ENCODE measurements around the gene IMPDH1.

The IMPDH1 gene

GRCh38 chr7:128396357-128396756 lies 13.4 kb downstream of the IMPDH1 start:
- Histone ChIP-seq H3K9ac (ENCODE audit: low read depth in 1 of 2, low read length in 2 of 2) (no peak overlapping the region), H3K27ac (ENCODE audit: low read depth, low read length) (no peak overlapping the region), H3K4me1 (ENCODE audit: control insufficient read depth in 1 of 2, insufficient read depth in 2 of 2, low read length in 2 of 2) (peaks cover 0 to 5% of the 10 kb centered on the region in 2 donors), H3K4me3 (ENCODE audit: low read depth in 1 of 2, low read length in 2 of 2) (no peak overlapping the region), H3K36me3 (ENCODE audit: control insufficient read depth in 1 of 2, insufficient read depth in 2 of 2, low read length in 2 of 2) (peaks cover 0 to 50% of the 10 kb centered on the region in 2 donors), H3K9me3 (ENCODE audit: control insufficient read depth in 1 of 2, low read length in 2 of 2) (no peaks in the 10 kb centered on the region), H3K27me3 (ENCODE audit: control insufficient read depth in 1 of 2, insufficient read depth in 2 of 2, low read length in 2 of 2) (no peaks in the 10 kb centered on the region)

GRCh38 chr7:128395748-128396147 lies 14.0 kb downstream of the IMPDH1 start:
- Histone ChIP-seq H3K27me3 (ENCODE audit: control insufficient read depth in 1 of 2, insufficient read depth in 2 of 2, low read length in 2 of 2) (no peaks in the 10 kb centered on the region), H3K9ac (ENCODE audit: low read depth in 1 of 2, low read length in 2 of 2) (no peak overlapping the region), H3K9me3 (ENCODE audit: control insufficient read depth in 1 of 2, low read length in 2 of 2) (no peaks in the 10 kb centered on the region), H3K4me3 (ENCODE audit: low read depth in 1 of 2, low read length in 2 of 2) (no peak overlapping the region), H3K4me1 (ENCODE audit: control insufficient read depth in 1 of 2, insufficient read depth in 2 of 2, low read length in 2 of 2) (peaks cover 0 to 5% of the 10 kb centered on the region in 2 donors), H3K27ac (ENCODE audit: low read depth, low read length) (no peak overlapping the region), H3K36me3 (ENCODE audit: control insufficient read depth in 1 of 2, insufficient read depth in 2 of 2, low read length in 2 of 2) (peaks cover 0 to 46% of the 10 kb centered on the region in 2 donors)

DNA sequence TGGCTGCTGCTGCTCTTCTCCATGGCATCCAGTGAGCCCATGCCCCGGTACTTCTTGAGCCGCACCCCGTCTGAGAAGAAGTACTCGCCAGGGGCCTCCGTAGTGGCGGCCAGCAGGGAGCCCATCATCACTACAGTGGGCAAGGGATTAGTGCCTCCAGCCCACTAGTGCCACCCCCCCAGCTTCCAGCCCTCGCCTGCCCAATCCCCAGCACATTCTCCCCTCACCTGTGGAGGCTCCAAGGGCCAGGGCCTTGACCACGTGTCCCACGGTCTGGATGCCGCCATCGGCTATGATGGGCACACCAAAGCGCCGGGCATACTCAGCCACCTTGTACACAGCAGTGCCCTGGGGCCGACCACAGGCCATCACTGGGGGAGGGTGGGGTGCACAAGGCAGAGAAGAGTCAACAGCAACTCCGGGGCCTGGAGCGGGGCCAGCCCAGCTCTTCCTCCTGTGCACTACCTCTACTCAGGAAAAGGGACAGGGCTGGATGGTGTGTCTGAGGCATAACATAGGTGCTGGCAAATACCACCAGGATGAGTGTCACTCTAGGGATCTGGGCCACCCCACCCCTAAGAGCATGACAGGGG lies 14.8 kb downstream of the IMPDH1 start:
- Histone ChIP-seq H3K4me1 (ENCODE audit: control insufficient read depth in 1 of 2, insufficient read depth in 2 of 2, low read length in 2 of 2) (peaks cover 0 to 5% of the 10 kb centered on the region in 2 donors), H3K9me3 (ENCODE audit: control insufficient read depth in 1 of 2, low read length in 2 of 2) (no peaks in the 10 kb centered on the region), H3K36me3 (ENCODE audit: control insufficient read depth in 1 of 2, insufficient read depth in 2 of 2, low read length in 2 of 2) (peaks cover 0 to 39% of the 10 kb centered on the region in 2 donors), H3K27me3 (ENCODE audit: control insufficient read depth in 1 of 2, insufficient read depth in 2 of 2, low read length in 2 of 2) (no peaks in the 10 kb centered on the region), H3K27ac (ENCODE audit: low read depth, low read length) (no peak overlapping the region), H3K4me3 (ENCODE audit: low read depth in 1 of 2, low read length in 2 of 2) (no peak overlapping the region), H3K9ac (ENCODE audit: low read depth in 1 of 2, low read length in 2 of 2) (no peak overlapping the region)

DNA sequence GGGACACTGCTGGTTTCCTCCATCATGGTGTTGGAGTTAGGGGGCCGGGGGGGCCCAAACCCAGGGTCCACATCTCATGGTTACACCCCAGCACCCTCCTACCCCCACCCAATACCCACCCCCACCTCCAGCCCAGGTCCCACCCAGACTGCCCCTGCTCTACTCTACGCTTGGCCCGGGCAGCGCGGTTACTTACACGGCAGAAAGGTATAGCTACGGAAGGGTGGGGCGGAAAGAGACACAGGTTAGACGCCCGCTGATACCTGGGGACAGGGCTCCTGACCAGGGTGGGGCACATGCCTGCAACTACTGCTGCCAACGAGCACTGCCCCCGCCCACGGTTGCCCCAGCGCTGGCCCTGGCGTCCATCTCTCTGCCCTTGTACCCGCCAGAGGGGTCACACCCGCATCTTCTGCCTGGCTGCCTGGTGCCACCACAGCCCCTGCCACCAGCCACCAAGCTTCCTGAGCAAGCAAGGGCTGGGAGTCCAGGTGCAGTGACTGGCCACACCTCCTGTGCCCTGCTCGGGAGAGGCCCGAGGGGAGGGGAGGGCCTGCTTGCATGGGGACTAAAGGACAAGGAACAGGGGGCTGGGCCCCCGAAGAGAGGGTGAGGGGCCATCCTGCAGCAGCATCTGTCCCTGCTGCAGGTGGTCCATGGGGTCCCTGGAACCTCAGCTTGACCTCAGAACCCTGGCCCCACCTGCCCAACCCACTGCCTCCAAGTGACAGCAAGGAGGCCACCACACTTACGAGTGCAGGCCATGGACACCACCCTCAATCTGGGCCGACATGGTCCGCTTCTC lies 16.1 kb downstream of the IMPDH1 start:
- no peak overlapping the region for H3K4me3 ChIP-seq (ENCODE audit: low read depth in 1 of 2, low read length in 2 of 2)
- no peak overlapping the region for H3K27ac ChIP-seq (ENCODE audit: low read depth, low read length)
- H3K36me3 ChIP-seq (ENCODE audit: control insufficient read depth in 1 of 2, insufficient read depth in 2 of 2, low read length in 2 of 2): peaks cover 0 to 34% of the 10 kb centered on the region in 2 donors
- peaks cover 0 to 5% of the 10 kb centered on the region in 2 donors for H3K4me1 ChIP-seq (ENCODE audit: control insufficient read depth in 1 of 2, insufficient read depth in 2 of 2, low read length in 2 of 2)
- no peaks in the 10 kb centered on the region for H3K27me3 ChIP-seq (ENCODE audit: control insufficient read depth in 1 of 2, insufficient read depth in 2 of 2, low read length in 2 of 2)
- H3K9ac ChIP-seq (ENCODE audit: low read depth in 1 of 2, low read length in 2 of 2): no peak overlapping the region
- H3K9me3 ChIP-seq (ENCODE audit: control insufficient read depth in 1 of 2, low read length in 2 of 2): no peaks in the 10 kb centered on the region

GRCh38 chr7:128392446-128393327 lies 17.1 kb downstream of the IMPDH1 start:
- Histone ChIP-seq H3K36me3 (ENCODE audit: control insufficient read depth in 1 of 2, insufficient read depth in 2 of 2, low read length in 2 of 2) (peaks cover 0 to 27% of the 10 kb centered on the region in 2 donors), H3K27me3 (ENCODE audit: control insufficient read depth in 1 of 2, insufficient read depth in 2 of 2, low read length in 2 of 2) (peaks cover 0 to 7% of the 10 kb centered on the region in 2 donors), H3K27ac (ENCODE audit: low read depth, low read length) (no peak overlapping the region), H3K9me3 (ENCODE audit: control insufficient read depth in 1 of 2, low read length in 2 of 2) (no peaks in the 10 kb centered on the region), H3K4me1 (ENCODE audit: control insufficient read depth in 1 of 2, insufficient read depth in 2 of 2, low read length in 2 of 2) (peaks cover 3 to 5% of the 10 kb centered on the region in 2 donors), H3K9ac (ENCODE audit: low read depth in 1 of 2, low read length in 2 of 2) (no peak overlapping the region), H3K4me3 (ENCODE audit: low read depth in 1 of 2, low read length in 2 of 2) (no peak overlapping the region)

DNA sequence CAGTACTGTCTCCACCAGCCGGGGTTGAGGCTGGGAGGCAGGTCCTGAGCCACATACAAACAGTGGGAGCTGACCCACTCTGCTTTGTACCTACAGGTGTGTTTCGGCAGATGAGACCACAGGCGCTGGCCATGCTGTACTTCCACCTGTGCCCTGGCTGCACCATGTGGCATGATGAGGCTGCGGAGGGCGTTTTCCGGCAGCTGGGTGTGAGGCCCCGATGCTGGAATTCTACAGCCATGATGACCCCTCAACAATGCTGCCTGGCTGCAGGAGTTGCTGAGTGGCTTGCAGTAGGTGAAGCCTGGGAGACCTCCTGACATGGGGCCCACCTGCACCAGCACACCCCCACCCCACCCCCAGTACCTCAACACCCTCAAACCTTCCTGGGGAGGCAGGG lies 18.0 kb downstream of the IMPDH1 start:
- no peak overlapping the region for H3K4me3 ChIP-seq (ENCODE audit: low read depth in 1 of 2, low read length in 2 of 2)
- H3K9me3 ChIP-seq (ENCODE audit: control insufficient read depth in 1 of 2, low read length in 2 of 2): no peaks in the 10 kb centered on the region
- no peak overlapping the region for H3K9ac ChIP-seq (ENCODE audit: low read depth in 1 of 2, low read length in 2 of 2)
- peaks cover 5 to 8% of the 10 kb centered on the region in 2 donors for H3K4me1 ChIP-seq (ENCODE audit: control insufficient read depth in 1 of 2, insufficient read depth in 2 of 2, low read length in 2 of 2)
- no peak overlapping the region for H3K27ac ChIP-seq (ENCODE audit: low read depth, low read length)
- H3K27me3 ChIP-seq (ENCODE audit: control insufficient read depth in 1 of 2, insufficient read depth in 2 of 2, low read length in 2 of 2): peaks cover 0 to 7% of the 10 kb centered on the region in 2 donors
- H3K36me3 ChIP-seq (ENCODE audit: control insufficient read depth in 1 of 2, insufficient read depth in 2 of 2, low read length in 2 of 2): peaks cover 0 to 20% of the 10 kb centered on the region in 2 donors

DNA sequence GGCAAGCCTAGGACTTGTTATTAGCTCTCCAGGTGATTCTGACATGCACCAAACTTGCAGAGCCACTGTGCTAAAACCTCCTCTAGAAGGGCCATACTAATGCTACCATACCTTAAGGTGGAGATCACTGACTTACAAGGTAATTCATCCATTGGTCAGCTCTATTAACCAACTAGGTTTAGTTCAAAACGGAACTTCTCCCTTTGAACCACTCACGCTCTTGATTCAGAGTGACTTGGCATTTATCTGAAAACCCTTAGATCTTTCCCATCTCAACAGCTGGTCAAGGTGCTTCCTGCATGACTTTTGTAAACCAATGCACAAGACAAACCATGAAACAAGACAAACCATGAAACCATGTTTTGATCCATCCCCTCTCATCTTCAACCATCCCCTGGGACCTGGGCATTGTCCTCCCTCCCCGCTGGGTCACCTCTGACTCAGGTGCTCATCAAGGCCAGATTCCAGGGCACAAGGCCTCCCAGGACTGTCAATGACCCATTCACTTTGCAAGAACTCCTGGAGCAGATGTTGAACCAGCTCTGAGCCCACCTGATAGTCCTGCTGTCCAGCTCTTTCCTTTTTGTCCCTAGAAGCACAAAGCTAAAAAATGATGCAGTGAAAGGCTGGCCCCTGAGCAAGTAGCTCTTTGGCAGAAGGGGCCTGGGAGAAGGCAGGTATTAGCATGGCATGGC lies 18.8 kb downstream of the IMPDH1 start:
- Histone ChIP-seq H3K9me3 (ENCODE audit: control insufficient read depth in 1 of 2, low read length in 2 of 2) (no peaks in the 10 kb centered on the region), H3K36me3 (ENCODE audit: control insufficient read depth in 1 of 2, insufficient read depth in 2 of 2, low read length in 2 of 2) (peaks cover 0 to 14% of the 10 kb centered on the region in 2 donors), H3K4me1 (ENCODE audit: control insufficient read depth in 1 of 2, insufficient read depth in 2 of 2, low read length in 2 of 2) (peaks cover 5 to 8% of the 10 kb centered on the region in 2 donors), H3K9ac (ENCODE audit: low read depth in 1 of 2, low read length in 2 of 2) (no peak overlapping the region), H3K27ac (ENCODE audit: low read depth, low read length) (no peak overlapping the region), H3K4me3 (ENCODE audit: low read depth in 1 of 2, low read length in 2 of 2) (no peak overlapping the region), H3K27me3 (ENCODE audit: control insufficient read depth in 1 of 2, insufficient read depth in 2 of 2, low read length in 2 of 2) (peaks cover 0 to 7% of the 10 kb centered on the region in 2 donors)

DNA sequence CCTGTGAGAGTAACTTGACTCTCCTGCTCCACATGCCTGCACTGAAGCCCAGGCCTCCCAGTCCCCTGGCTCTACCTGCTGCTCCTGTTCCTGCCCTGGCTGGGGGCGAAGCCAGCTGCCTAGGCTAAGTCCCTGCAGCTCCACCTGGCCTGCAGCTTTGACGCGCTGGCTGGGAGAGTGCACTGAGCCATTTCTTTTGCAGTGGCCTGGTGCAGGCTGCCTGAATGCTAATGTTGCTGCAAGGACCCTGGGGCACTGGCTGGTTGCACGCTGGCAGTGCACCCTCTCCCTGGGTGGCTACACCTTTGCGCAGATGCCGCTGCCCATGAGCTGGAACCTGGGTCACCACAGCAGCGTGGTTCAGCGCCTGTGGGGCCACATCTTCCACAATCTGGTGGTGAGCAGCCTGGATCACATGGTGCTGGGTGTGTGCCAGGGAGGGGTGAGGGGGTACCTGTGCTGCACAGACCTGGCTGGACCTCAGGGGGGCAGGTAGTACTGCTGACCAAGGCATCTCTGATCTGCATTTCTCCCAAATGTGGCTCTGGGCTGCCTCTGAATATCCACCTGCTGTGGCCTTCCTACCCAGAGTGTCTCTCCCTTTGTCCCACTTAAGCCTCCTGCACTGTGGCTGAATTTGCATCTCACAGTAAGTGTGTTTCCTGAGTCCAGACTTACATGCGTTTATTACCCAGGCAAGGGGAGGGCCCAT lies 20.0 kb downstream of the IMPDH1 start:
- Histone ChIP-seq H3K27me3 (ENCODE audit: control insufficient read depth in 1 of 2, insufficient read depth in 2 of 2, low read length in 2 of 2) (peaks cover 0 to 7% of the 10 kb centered on the region in 2 donors), H3K27ac (ENCODE audit: low read depth, low read length) (no peak overlapping the region), H3K9me3 (ENCODE audit: control insufficient read depth in 1 of 2, low read length in 2 of 2) (no peaks in the 10 kb centered on the region), H3K36me3 (ENCODE audit: control insufficient read depth in 1 of 2, insufficient read depth in 2 of 2, low read length in 2 of 2) (peaks cover 0 to 9% of the 10 kb centered on the region in 2 donors), H3K4me1 (ENCODE audit: control insufficient read depth in 1 of 2, insufficient read depth in 2 of 2, low read length in 2 of 2) (peaks cover 5 to 8% of the 10 kb centered on the region in 2 donors), H3K9ac (ENCODE audit: low read depth in 1 of 2, low read length in 2 of 2) (no peak overlapping the region), H3K4me3 (ENCODE audit: low read depth in 1 of 2, low read length in 2 of 2) (no peak overlapping the region)

DNA sequence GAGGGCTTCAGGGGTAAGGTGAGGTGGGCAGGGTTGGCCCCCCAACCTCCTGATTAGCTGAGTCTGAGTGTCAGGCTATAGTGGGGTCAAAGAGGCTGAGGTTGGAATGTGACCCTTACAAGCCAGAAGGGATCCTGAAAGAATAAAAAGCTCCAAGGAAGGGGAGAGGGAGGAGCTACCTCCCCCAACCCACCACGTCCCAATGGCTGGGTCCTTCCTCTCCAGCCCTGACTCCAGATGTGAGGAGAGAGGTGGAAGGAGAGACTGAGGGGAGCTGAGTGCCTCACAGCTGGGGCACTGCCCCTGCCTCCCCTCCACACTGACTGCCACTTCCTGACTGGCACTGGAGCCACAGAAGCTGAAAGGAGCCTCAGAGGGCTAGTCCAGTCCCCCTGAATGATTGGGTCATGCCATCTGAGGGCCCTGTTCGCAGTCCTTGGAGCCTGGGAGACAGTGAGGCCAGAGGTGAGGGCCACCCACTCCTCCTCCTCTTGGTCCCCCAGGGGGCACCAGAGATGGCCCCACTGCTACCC lies 20.6 kb downstream of the IMPDH1 start:
- H3K36me3 ChIP-seq (ENCODE audit: control insufficient read depth in 1 of 2, insufficient read depth in 2 of 2, low read length in 2 of 2): peaks cover 0 to 4% of the 10 kb centered on the region in 2 donors
- no peak overlapping the region for H3K9ac ChIP-seq (ENCODE audit: low read depth in 1 of 2, low read length in 2 of 2)
- no peak overlapping the region for H3K4me3 ChIP-seq (ENCODE audit: low read depth in 1 of 2, low read length in 2 of 2)
- H3K27me3 ChIP-seq (ENCODE audit: control insufficient read depth in 1 of 2, insufficient read depth in 2 of 2, low read length in 2 of 2): peaks cover 0 to 7% of the 10 kb centered on the region in 2 donors
- no peaks in the 10 kb centered on the region for H3K9me3 ChIP-seq (ENCODE audit: control insufficient read depth in 1 of 2, low read length in 2 of 2)
- H3K27ac ChIP-seq (ENCODE audit: low read depth, low read length): no peak overlapping the region
- peaks cover 5 to 8% of the 10 kb centered on the region in 2 donors for H3K4me1 ChIP-seq (ENCODE audit: control insufficient read depth in 1 of 2, insufficient read depth in 2 of 2, low read length in 2 of 2)
